Measurements from ENCODE around the gene AKAIN1. TPM values are rescaled to one million over a fixed set of nuclear protein-coding genes. Genes with fewer than 3 reads are reported as not detected.

The AKAIN1 gene
- total and polyA plus RNA-seq, 10 of the 15 experiments (the other 5 are each of a cell fraction or from before 2014, with no cell fraction given), result not detected

- TF ChIP-seq, protein P1, sequence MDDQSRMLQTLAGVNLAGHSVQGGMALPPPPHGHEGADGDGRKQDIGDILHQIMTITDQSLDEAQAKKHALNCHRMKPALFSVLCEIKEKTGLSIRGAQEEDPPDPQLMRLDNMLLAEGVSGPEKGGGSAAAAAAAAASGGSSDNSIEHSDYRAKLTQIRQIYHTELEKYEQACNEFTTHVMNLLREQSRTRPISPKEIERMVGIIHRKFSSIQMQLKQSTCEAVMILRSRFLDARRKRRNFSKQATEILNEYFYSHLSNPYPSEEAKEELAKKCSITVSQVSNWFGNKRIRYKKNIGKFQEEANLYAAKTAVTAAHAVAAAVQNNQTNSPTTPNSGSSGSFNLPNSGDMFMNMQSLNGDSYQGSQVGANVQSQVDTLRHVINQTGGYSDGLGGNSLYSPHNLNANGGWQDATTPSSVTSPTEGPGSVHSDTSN (IDR thresholded peaks at IDR 0.05; ENCODE audit: insufficient replicate concordance, low read depth, low read length), result no peak
Observed at GRCh38 chr18:5142859-5143258, 54.2 kb downstream of the AKAIN1 start (continued).

- ChIA-PET POLR2A (no interaction called here), SMC1A (ENCODE audit: uncharacterized antibody, unreplicated experiment) (no interaction called here), CTCF (no interaction called here), RAD21 (ENCODE audit: unreplicated experiment) (no interaction called here)
- Histone ChIP-seq H3K4me1 (ENCODE audit: control insufficient read depth, insufficient read depth, low read length) (no peaks in the 10 kb centered on the region), H4K20me1 (ENCODE audit: control insufficient read depth, insufficient read depth) (no peaks in the 10 kb centered on the region), H3K4me3 (no peak overlapping the region), H3K79me2 (ENCODE audit: control insufficient read depth, insufficient read depth, low read length) (no peaks in the 10 kb centered on the region), H3K4me2 (ENCODE audit: control insufficient read depth, insufficient read depth) (no peak overlapping the region), H3K9ac (ENCODE audit: control insufficient read depth, insufficient read depth, low read length) (no peak overlapping the region), H3K36me3 (ENCODE audit: control insufficient read depth in 2 of 2, insufficient read depth in 2 of 2, low read length in 1 of 2) (no peaks in the 10 kb centered on the region), H2AFZ (ENCODE audit: control insufficient read depth, low read depth, low read length) (no peak overlapping the region), H3K27me3 (replicated peaks in 1 of 2; ENCODE audit: control insufficient read depth in 2 of 2, insufficient read depth in 2 of 2, low read length in 1 of 2) (peaks cover 0 to 2% of the 10 kb centered on the region in 2 experiments; a peak in 3 of 4 replicates), H3K27ac (ENCODE audit: control insufficient read depth, insufficient read depth) (no peak overlapping the region), H3K9me3 (replicated peaks; ENCODE audit: control insufficient read depth, insufficient read depth, low read length) (no peaks in the 10 kb centered on the region)
- intact Hi-C loops (cut with micrococcal nuclease; ENCODE audit: unreplicated experiment), result no loop called here
- in situ Hi-C loops (cut with MboI), result no loop called here
- no TSS peak for BruUV-seq (replicated peaks)
- ATAC-seq, result no peak
- WGBS (ENCODE audit: insufficient coverage, insufficient replicate concordance, low lambda C conversion rate, missing lambda C conversion rate), result 3% methylated on average over 4 of the region's 4 CpGs
- TF ChIP-seq SPI1 (IDR thresholded peaks at IDR 0.05; ENCODE audit: borderline replicate concordance, insufficient read depth, low read depth, low read length) (no peak), FOS (IDR thresholded peaks at IDR 0.05; ENCODE audit: borderline replicate concordance, extremely low read depth, insufficient read length) (no peak), YBX1 (IDR thresholded peaks at IDR 0.05) (no peak), CREM (IDR thresholded peaks at IDR 0.05; ENCODE audit: low read depth) (no peak), CEBPB (IDR thresholded peaks at IDR 0.05; ENCODE audit: borderline replicate concordance in 1 of 2, low read depth in 2 of 2, low read length in 2 of 2) (no peak), MXI1 (IDR thresholded peaks at IDR 0.05; ENCODE audit: low read depth, low read length) (no peak), MTA3 (IDR thresholded peaks at IDR 0.05; ENCODE audit: borderline replicate concordance, low read length) (no peak), JUNB (IDR thresholded peaks at IDR 0.05) (no peak), SUPT20H (IDR thresholded peaks at IDR 0.05; ENCODE audit: borderline replicate concordance, control insufficient read depth, low read depth, low read length) (no peak)
- DNase-seq (ENCODE audit: low read depth, low spot score), result no peak
- FAIRE-seq, result no peak
Observed at GRCh38 chr18:5142131-5142530, 54.9 kb downstream of the AKAIN1 start.

All from GM12878 (cell line).